Epidermal melanocyte (primary cell): ENCODE measurements around the gene PRKN.
"Not testable (repeated sequence)": the region's sequence is repeated elsewhere in the genome, so short reads cannot be mapped to it uniquely, and the experiment has no call there.

Experiments
- DNase-seq: peaks from one replicate; pipeline ENCODE4 v3.0.0; 2011; ENCODE audit warnings: low spot score; ENCODE audit not compliant: insufficient read length

Gene PRKN

GRCh38 chr6:161870236-161870901 lies 857.2 kb downstream of the PRKN start:
- no peak for DNase-seq

- DNase-seq = no peak
These were observed 858.1 kb downstream of the PRKN start for GRCh38 chr6:161869491-161869890.

- DNase-seq = no peak
These were observed 861.0 kb downstream of the PRKN start for GRCh38 chr6:161866570-161866969.

GRCh38 chr6:161861061-161861460 lies 866.5 kb downstream of the PRKN start:
- DNase-seq = not testable (repeated sequence)

- DNase-seq = no peak
These were observed 873.9 kb downstream of the PRKN start for GRCh38 chr6:161853657-161854056.

GRCh38 chr6:161851486-161851885 lies 876.1 kb downstream of the PRKN start:
- DNase-seq = not testable (repeated sequence)

GRCh38 chr6:161850562-161850961 lies 877.0 kb downstream of the PRKN start:
- no peak for DNase-seq

- no peak for DNase-seq
These were observed 879.9 kb downstream of the PRKN start for GRCh38 chr6:161847628-161848027.

GRCh38 chr6:161844804-161845203 lies 882.8 kb downstream of the PRKN start:
- DNase-seq = no peak

- DNase-seq = no peak
These were observed 884.5 kb downstream of the PRKN start for GRCh38 chr6:161843066-161843465.

GRCh38 chr6:161840380-161840779 lies 887.2 kb downstream of the PRKN start:
- DNase-seq = no peak

- no peak for DNase-seq
These were observed 889.1 kb downstream of the PRKN start for GRCh38 chr6:161838306-161839035.

GRCh38 chr6:161837854-161838253 lies 889.7 kb downstream of the PRKN start:
- DNase-seq = no peak

- no peak for DNase-seq
These were observed 890.2 kb downstream of the PRKN start for GRCh38 chr6:161837449-161837735.

- no peak for DNase-seq
These were observed 890.7 kb downstream of the PRKN start for GRCh38 chr6:161836643-161837448.

- DNase-seq = no peak
These were observed 891.9 kb downstream of the PRKN start for GRCh38 chr6:161835500-161836215.

GRCh38 chr6:161834426-161834825 lies 893.1 kb downstream of the PRKN start:
- DNase-seq = no peak

- DNase-seq = no peak
These were observed 894.3 kb downstream of the PRKN start for GRCh38 chr6:161833099-161833860.

GRCh38 chr6:161832622-161833021 lies 894.9 kb downstream of the PRKN start:
- DNase-seq = no peak

GRCh38 chr6:161830866-161831616 lies 896.5 kb downstream of the PRKN start:
- no peak for DNase-seq
